MM.1S (cell line): ENCODE results near the gene TMEM63B.
"Not testable (repeated sequence)": the region's sequence is repeated elsewhere in the genome, so short reads cannot be mapped to it uniquely, and the experiment has no call there.

Source experiments
- DNase-seq: peaks from one replicate; pipeline ENCODE4 v3.0.0-alpha.2; 2015
- H2AFZ ChIP-seq: fragments of 300-600 bp; sonication (generic); 2 replicates; pipeline ENCODE4 v1.6.0; 2016; ENCODE audit warnings: antibody characterized with exemption, low read length
- H3F3A ChIP-seq: fragments of 300-600 bp; sonication (generic); 2 replicates; pipeline ENCODE4 v1.6.1; 2016; ENCODE audit warnings: mild to moderate bottlenecking, antibody characterized with exemption, low read length, moderate library complexity, mixed read lengths; ENCODE audit not compliant: insufficient read depth
- H3K27ac ChIP-seq: fragments of 300-600 bp; sonication (generic); 2 replicates; pipeline ENCODE4 v1.5.1; 2016; ENCODE audit warnings: mild to moderate bottlenecking, low read length
- H3K27me3 ChIP-seq: fragments of 300-600 bp; sonication (generic); replicated peaks from 2 replicates; pipeline ENCODE4 v1.6.0; 2016; ENCODE audit warnings: low read length; ENCODE audit not compliant: insufficient read depth
- H3K36me3 ChIP-seq: fragments of 300-600 bp; sonication (generic); replicated peaks from 2 replicates; pipeline ENCODE4 v1.6.1; 2016; ENCODE audit warnings: mild to moderate bottlenecking, low read length, mixed read lengths; ENCODE audit not compliant: insufficient read depth
- H3K4me1 ChIP-seq: fragments of 300-600 bp; sonication (generic); 2 replicates; pipeline ENCODE4 v1.6.1; 2016; ENCODE audit warnings: low read length, mixed read lengths
- H3K4me2 ChIP-seq: fragments of 300-600 bp; sonication (generic); 2 replicates; pipeline ENCODE4 v1.6.0; 2016; ENCODE audit warnings: low read depth, low read length
- H3K4me3 ChIP-seq: fragments of 300-600 bp; sonication (generic); 2 replicates; pipeline ENCODE4 v1.5.1; 2016; ENCODE audit warnings: low read length, mixed read lengths
- H3K79me2 ChIP-seq: fragments of 300-600 bp; sonication (generic); 2 replicates; pipeline ENCODE4 v1.6.1; 2016; ENCODE audit warnings: mixed run types, low read length, mixed read lengths
- H3K9ac ChIP-seq: fragments of 300-600 bp; sonication (generic); 2 replicates; pipeline ENCODE4 v1.6.1; 2016; ENCODE audit warnings: low read length, mixed read lengths
- H3K9me2 ChIP-seq: fragments of 300-600 bp; sonication (generic); replicated peaks from 2 replicates; pipeline ENCODE4 v1.6.1; 2016; ENCODE audit warnings: mild to moderate bottlenecking, low read length, mixed read lengths; ENCODE audit not compliant: insufficient read depth
- H3K9me3 ChIP-seq: fragments of 300-600 bp; sonication (generic); replicated peaks from 2 replicates; pipeline ENCODE4 v1.6.1; 2016; ENCODE audit warnings: mild to moderate bottlenecking, low read length, mixed read lengths; ENCODE audit not compliant: insufficient read depth
- H4K20me1 ChIP-seq: fragments of 300-600 bp; sonication (generic); 2 replicates; pipeline ENCODE4 v1.6.1; 2016; ENCODE audit warnings: mild to moderate bottlenecking, low read length, moderate library complexity, mixed read lengths; ENCODE audit not compliant: insufficient read depth
- CTCF ChIP-seq: fragments of 300-600 bp; sonication (generic); IDR thresholded peaks from 2 replicates; pipeline ENCODE4 v1.5.1; 2016; ENCODE audit warnings: antibody characterized with exemption, low read length, mixed read lengths
- EZH2 ChIP-seq: fragments of 300-600 bp; sonication (generic); optimal IDR thresholded peaks from 2 replicates; pipeline ENCODE3; 2017; ENCODE audit warnings: low read depth, mild to moderate bottlenecking, antibody characterized with exemption, low read length, mixed read lengths
- EZH2phosphoT487 ChIP-seq: fragments of 300-600 bp; sonication (generic); IDR thresholded peaks from 2 replicates; pipeline ENCODE4 v1.6.1; 2018; ENCODE audit warnings: antibody characterized with exemption, low read length

Gene TMEM63B

DNA sequence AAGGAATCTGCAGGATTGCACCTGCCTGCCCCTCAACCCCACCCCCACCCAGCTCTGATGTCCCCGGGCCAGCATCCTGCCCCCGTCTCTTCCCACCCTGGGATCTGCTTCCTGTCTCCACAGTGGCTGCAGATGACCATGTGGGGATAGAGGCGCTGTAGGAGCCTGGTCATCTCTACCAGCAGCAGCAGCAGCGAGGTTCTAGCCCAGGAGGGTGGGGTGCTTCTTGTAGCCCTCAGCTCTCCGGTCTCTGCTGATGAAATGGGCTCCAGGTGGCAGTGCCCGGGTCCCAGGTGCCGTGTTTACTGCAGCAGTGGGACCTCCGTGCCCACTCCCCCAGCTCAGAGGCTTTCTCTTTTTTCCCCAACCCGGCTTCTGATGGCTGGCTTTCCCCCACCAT is 56.4 kb downstream of the TMEM63B start:
- Histone ChIP-seq H3F3A (no peaks in the 10 kb centered on the region), H3K9ac (no peak overlapping the region), H3K4me1 (no peaks in the 10 kb centered on the region), H3K9me3 (no peaks in the 10 kb centered on the region), H3K36me3 (no peaks in the 10 kb centered on the region), H2AFZ (no peak overlapping the region), H3K27me3 (no peaks in the 10 kb centered on the region; the same call in 1 of the 2 replicates), H3K4me3 (no peak overlapping the region), H3K27ac (no peak overlapping the region), H3K9me2 (no peaks in the 10 kb centered on the region), H4K20me1 (no peaks in the 10 kb centered on the region), H3K4me2 (no peak overlapping the region), H3K79me2 (no peaks in the 10 kb centered on the region)
- no peak for TF ChIP-seq CTCF
- no peak for TF ChIP-seq EZH2
- TF ChIP-seq EZH2phosphoT487: no peak
- no peak for DNase-seq

DNA sequence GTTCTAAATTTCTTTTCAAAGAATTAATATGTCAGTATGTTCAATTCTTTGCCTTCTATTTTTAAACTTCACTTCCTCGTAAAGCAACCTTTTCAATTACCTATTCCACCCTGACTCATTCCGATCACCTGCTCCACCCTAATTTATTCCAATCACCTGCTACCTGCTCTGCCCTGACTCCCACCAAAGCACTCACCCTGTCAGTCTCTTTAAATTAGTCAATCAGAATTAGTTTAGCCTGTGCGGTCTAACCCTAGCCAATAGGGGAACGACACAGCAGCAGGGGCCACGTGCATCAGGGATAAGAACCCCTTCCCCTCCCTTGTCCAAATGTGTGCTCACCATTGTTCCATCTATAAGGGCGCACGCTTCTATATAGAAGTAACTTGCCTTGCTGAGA is 58.0 kb downstream of the TMEM63B start:
- H3K9me3 ChIP-seq, H3F3A ChIP-seq, H3K9me2 ChIP-seq, H3K9ac ChIP-seq, H3K4me1 ChIP-seq, H3K36me3 ChIP-seq, H3K79me2 ChIP-seq, H3K4me3 ChIP-seq, H2AFZ ChIP-seq, H3K27ac ChIP-seq, H3K4me2 ChIP-seq, H3K27me3 ChIP-seq, DNase-seq, H4K20me1 ChIP-seq: not testable (repeated sequence)

DNA sequence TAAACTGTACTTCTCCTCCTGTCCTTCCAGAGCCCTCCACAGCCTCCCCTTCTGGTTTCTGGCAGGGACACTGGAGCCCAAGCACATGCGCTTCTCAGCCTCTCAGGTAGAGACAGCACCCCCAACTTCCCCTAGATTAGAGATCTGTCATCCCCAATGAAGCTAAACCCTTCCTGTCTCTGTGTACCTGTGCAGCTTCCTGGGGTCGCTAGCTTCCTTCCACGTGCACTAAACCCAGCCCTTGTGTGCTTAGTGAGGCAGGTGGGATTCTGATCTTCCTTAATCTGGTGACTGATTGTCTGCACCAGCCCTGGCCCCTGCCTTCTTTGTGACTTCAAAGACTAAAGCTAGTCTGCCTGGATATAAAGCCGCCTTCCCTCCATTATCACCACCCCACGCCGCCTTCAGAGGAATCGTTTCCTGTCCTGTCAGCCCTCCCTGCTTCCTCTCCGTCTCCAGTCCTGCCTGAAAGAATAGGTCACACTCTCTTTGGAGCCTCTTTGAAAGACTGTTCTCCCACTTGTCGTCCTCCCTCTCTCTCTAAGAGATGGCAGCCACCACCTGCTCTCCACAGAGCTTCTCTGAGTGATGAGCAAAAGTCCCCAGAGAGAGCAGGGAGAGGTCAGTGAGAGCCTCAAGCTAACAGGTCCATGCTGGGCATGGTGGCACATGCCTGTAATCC is 58.7 kb downstream of the TMEM63B start:
- TF ChIP-seq EZH2: no peak
- TF ChIP-seq CTCF: no peak
- Histone ChIP-seq H3K9ac (no peak overlapping the region), H3K79me2 (no peaks in the 10 kb centered on the region), H3K4me1 (no peaks in the 10 kb centered on the region), H3K4me3 (no peak overlapping the region), H3K27ac (no peak overlapping the region), H3K36me3 (no peaks in the 10 kb centered on the region), H4K20me1 (no peaks in the 10 kb centered on the region), H3K27me3 (no peaks in the 10 kb centered on the region), H3K9me3 (no peaks in the 10 kb centered on the region), H3F3A (no peaks in the 10 kb centered on the region), H3K9me2 (no peaks in the 10 kb centered on the region), H3K4me2 (no peak overlapping the region), H2AFZ (no peak overlapping the region)
- no peak for DNase-seq

DNA sequence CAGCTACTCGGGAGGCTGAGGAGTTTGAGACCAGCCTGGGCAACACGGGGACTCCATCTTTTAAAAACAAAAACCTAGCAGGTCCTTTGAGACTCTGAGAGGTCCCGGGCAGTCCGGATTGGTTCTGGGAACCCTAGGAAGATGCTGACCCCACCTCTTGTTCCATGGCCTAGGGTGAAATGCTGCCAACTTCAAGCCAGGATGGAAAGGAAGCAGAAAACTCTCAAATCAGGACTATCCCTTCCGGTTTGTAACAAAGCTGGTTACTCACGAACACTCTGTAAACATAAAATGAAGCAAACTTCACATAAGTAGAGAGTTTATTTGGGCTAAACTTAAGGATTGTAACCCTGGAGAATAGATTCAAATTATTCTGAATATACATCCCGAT is 59.3 kb downstream of the TMEM63B start:
- Histone ChIP-seq H4K20me1 (no peaks in the 10 kb centered on the region), H3K36me3 (no peaks in the 10 kb centered on the region), H3K27me3 (no peaks in the 10 kb centered on the region), H3K9ac (no peak overlapping the region), H3K4me3 (no peak overlapping the region), H3F3A (no peaks in the 10 kb centered on the region), H3K4me2 (no peak overlapping the region), H3K9me2 (no peaks in the 10 kb centered on the region), H3K9me3 (no peaks in the 10 kb centered on the region), H3K4me1 (no peaks in the 10 kb centered on the region), H3K27ac (no peak overlapping the region), H2AFZ (no peak overlapping the region), H3K79me2 (no peaks in the 10 kb centered on the region)
- TF ChIP-seq EZH2 (no peak), CTCF (no peak), EZH2phosphoT487 (no peak)
- no peak for DNase-seq
